SK-N-MC (cell line): ENCODE measurements around the gene BACH2.

ENCODE experiments used
- EZH2 ChIP-seq: fragments of 200-600 bp; sonication (generic); IDR thresholded peaks from one replicate; pipeline ENCODE4 v1.6.1; 2017; ENCODE audit warnings: antibody characterized with exemption
- POLR2AphosphoS5 ChIP-seq: IDR thresholded peaks from 2 replicates; pipeline ENCODE4 v1.6.1; 2012; ENCODE audit warnings: mild to moderate bottlenecking, low read depth, low read length, borderline replicate concordance

GRCh38 chr6:90146024-90146423 is 150.6 kb downstream of the BACH2 start:
- TF ChIP-seq POLR2AphosphoS5 (no peak), EZH2 (no peak)
